Stomach (tissue), 4 donors: ENCODE results near the gene USP12.

Experiments used
- POLR2AphosphoS5 ChIP-seq, 3 donors: sonication (generic); formaldehyde crosslinking; IDR thresholded peaks; one replicate each; pipeline ENCODE4 v1.6.1; 2016; ENCODE audit warnings: antibody characterized with exemption in 3 of 3
- TF ChIP-seq, protein P1 (sequence below), 7 experiments: fragments of 450-650 bp in 4 of 7; fragments of 200-600 bp in 3 of 7; sonication (generic) in 3 of 7; IDR thresholded peaks; one replicate each; pipeline ENCODE4 v1.5.1; 2016 to 2019; ENCODE audit warnings: antibody characterized with exemption in 7 of 7, control low read depth in 2 of 7, mild to moderate bottlenecking in 1 of 7

DNA sequence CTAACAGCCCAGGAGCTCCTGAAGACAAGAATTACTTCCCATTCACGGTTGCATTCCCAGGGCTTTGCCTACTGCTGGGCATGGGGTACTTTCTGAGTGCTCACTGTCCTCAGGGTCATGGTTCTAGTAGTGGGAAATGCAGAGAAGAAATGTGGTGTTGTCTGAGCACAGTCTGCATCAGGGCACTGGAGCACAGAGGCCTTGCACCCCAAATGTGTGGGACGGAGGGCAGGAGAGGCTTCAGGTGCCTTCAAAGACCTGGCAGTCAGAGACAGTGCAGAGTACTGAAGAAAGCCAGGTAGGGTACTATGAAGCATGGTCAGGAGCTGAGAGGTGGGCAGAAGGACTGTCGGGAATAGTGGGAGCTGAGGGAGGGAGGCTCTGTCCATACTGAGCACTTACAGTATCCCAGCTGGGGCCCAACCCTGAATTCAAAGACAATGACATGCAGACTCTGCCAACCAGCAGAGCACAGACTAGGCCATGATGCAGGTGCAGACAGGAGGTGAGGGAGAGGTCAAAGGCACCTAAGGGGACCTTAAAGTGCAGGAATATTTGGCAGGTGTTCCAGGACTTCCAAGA is 144.4 kb downstream of the USP12 start:
- TF ChIP-seq, protein P1, sequence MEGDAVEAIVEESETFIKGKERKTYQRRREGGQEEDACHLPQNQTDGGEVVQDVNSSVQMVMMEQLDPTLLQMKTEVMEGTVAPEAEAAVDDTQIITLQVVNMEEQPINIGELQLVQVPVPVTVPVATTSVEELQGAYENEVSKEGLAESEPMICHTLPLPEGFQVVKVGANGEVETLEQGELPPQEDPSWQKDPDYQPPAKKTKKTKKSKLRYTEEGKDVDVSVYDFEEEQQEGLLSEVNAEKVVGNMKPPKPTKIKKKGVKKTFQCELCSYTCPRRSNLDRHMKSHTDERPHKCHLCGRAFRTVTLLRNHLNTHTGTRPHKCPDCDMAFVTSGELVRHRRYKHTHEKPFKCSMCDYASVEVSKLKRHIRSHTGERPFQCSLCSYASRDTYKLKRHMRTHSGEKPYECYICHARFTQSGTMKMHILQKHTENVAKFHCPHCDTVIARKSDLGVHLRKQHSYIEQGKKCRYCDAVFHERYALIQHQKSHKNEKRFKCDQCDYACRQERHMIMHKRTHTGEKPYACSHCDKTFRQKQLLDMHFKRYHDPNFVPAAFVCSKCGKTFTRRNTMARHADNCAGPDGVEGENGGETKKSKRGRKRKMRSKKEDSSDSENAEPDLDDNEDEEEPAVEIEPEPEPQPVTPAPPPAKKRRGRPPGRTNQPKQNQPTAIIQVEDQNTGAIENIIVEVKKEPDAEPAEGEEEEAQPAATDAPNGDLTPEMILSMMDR (IDR thresholded peaks at IDR 0.05) = no peak
- TF ChIP-seq POLR2AphosphoS5 (IDR thresholded peaks at IDR 0.05) = no peak
